ENCODE data around the gene GALNS.

DNA sequence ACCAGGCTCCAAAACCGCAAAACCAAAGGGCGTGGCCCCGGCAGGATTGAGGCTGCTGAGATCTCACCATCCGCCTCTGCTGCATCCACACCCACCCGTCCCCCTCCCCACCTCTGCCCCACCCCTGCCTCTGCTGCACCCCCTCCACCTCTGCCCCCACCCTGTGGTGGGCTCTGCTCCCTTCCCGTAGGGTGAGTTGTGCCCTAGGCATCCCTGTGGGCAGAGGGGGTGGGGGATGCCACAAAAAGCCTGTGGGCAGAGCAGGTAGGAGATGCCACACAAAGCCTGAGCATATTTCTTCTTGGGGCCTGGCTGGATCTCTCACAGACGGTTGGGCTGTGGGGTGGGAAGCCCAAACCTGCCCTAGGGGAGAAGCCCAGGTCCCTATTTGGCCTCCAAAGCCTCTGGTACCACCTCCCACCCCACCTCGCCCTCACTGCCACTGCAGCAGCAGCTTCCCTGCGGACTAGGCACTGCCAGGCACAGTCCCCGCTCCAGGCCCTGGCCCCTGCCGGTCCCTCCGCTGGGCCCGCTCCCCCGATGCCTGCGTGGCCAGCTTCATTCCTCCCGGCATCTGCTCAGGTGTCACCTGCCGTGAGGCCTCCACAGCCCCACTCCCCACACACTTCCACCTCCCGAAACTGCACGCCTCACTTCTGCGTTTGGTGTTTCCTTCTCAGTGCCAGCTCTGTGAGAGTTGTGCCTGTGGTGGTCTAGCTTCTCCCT is 21.0 kb upstream of the GALNS start:
- TF ChIP-seq POLR2A (IDR thresholded peaks at IDR 0.05; ENCODE audit: low read depth, low read length), result no peak
- no peak for TF ChIP-seq NFE2L2 (IDR thresholded peaks at IDR 0.05; ENCODE audit: low read depth, low read length)
- TF ChIP-seq, protein P1, sequence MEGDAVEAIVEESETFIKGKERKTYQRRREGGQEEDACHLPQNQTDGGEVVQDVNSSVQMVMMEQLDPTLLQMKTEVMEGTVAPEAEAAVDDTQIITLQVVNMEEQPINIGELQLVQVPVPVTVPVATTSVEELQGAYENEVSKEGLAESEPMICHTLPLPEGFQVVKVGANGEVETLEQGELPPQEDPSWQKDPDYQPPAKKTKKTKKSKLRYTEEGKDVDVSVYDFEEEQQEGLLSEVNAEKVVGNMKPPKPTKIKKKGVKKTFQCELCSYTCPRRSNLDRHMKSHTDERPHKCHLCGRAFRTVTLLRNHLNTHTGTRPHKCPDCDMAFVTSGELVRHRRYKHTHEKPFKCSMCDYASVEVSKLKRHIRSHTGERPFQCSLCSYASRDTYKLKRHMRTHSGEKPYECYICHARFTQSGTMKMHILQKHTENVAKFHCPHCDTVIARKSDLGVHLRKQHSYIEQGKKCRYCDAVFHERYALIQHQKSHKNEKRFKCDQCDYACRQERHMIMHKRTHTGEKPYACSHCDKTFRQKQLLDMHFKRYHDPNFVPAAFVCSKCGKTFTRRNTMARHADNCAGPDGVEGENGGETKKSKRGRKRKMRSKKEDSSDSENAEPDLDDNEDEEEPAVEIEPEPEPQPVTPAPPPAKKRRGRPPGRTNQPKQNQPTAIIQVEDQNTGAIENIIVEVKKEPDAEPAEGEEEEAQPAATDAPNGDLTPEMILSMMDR (conservative IDR thresholded peaks at IDR 0.05; ENCODE audit: low read depth, low read length), result no peak
- no peak for TF ChIP-seq MAFK (IDR thresholded peaks at IDR 0.05; ENCODE audit: low read depth, low read length)
- TF ChIP-seq RFX5 (IDR thresholded peaks at IDR 0.05; ENCODE audit: low read depth, low read length), result no peak
- no peak for TF ChIP-seq RCOR1 (IDR thresholded peaks at IDR 0.05; ENCODE audit: insufficient replicate concordance, low read length)
- TF ChIP-seq CEBPB (IDR thresholded peaks at IDR 0.05; ENCODE audit: low read depth, low read length), result no peak
- TF ChIP-seq RAD21 (IDR thresholded peaks at IDR 0.05; ENCODE audit: low read length), result no peak

All from IMR-90 (cell line).